Stimulated activated CD4-positive, alpha-beta T cell treated with anti-CD3 and anti-CD28 coated beads, Interleukin-1b, Interleukin-23, amount 100 ng/mL, for 48 hours (primary cell): ENCODE results near the gene MSMB.
"Not testable (repeated sequence)": the region's sequence is repeated elsewhere in the genome, so short reads cannot be mapped to it uniquely, and the experiment has no call there.

ENCODE experiments used
- DNase-seq: peaks from one replicate; pipeline ENCODE4 v3.0.0-alpha.2; 2020

MSMB gene

GRCh38 chr10:46004963-46005362 is 41.1 kb downstream of the MSMB start:
- no peak for DNase-seq

DNA sequence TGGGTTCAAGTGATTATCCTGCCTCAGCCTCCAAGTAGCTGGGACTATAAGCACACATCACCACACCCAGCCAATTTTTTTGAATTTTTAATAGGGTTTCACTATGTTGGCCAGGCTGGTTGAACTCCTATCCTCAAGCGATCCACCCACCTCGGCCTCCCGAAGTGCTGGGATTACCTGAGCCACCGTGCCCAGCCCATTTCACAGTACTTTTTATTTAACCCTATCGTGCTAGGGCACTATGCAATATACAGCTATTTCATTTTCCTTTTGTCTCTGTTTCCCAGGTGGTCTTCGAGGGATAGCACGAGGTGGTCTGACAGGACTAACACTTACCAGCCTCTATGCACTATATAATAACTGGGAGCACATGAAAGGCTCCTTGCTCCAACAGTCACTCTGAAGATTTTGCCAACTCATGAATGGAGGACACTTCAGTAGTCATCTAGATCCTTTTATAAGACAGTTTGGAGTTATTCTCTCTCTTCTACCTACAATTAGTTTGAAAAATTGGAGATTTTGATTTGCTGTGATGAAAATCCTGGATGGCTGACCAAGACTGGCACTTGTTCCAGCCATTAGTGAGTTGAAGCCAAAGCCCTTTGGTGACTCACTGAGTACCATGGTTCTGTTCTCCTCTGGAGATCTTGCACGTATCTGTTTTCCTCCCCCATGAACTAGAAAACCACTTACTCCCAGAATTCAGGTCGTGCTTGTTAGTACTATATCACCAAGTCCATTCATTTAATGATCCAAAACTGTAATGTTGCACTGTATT is 43.0 kb downstream of the MSMB start:
- no peak for DNase-seq

GRCh38 chr10:46002189-46002687 is 43.8 kb downstream of the MSMB start:
- not testable (repeated sequence) for DNase-seq

DNA sequence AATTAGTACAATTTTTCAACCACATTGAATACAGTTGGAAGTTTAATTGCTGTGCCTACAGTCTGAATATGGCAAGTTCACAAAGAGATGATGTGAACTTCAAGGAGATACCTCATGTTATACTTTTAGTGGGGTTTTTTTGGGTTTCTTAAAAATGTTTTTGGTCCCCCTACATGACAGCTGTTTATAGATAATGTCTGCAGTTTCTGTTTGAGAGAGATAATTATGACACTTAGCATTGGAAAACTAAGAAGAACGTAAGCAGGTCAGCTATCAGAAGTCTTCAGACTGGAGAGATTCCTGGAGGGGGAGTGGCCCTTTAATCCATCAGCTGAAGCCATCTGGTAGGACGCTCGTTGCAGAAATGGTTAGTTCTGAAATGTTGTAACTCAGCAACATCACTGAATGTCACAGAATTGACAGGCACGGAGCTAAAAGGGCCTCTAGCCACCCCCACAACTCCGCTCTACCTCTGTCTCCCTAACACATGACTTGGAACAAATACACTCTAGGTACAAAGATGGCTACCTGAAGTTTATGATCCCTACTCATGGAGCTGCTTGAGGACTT is 44.8 kb downstream of the MSMB start:
- no peak for DNase-seq

DNA sequence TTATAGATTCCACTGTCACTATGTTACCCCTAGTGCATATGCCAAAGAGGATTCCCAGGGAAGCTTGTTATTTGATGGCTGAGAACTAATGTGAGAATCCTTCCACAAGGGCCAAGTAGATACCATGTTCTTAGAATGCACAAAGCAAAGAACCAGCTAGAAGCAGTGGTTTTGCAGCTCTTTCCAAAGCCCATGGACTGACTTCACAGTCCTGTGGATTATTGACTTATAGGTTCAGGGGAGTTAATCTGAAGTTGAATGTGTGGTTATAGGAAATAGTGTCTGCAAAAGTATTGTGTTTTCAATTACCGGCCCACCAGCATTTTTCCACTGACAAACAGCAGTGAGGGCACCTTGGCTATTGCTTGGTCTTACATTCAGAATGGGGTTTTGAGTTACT is 45.5 kb downstream of the MSMB start:
- DNase-seq: no peak

DNA sequence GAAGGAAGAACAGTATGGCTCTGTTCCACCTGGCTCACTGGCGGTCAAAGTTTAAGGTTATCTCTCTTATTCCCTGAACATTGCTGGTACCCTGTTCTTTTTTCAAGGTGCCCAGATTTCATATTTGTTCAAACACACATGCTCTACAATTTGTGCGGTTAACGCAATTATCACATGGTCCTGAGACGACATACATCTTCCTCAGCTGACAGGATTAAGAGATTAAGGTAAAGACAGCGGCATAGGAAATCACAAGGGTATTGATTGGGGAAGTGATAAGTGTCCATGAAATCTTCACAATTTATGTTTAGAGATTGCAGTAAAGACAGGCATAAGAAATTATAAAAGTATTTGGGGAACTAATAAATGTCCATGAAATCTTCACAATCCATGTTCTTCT is 46.1 kb downstream of the MSMB start:
- DNase-seq: not testable (repeated sequence)

- DNase-seq: no peak
Measured at GRCh38 chr10:45997994-45998763, 47.9 kb downstream of the MSMB start.

DNA sequence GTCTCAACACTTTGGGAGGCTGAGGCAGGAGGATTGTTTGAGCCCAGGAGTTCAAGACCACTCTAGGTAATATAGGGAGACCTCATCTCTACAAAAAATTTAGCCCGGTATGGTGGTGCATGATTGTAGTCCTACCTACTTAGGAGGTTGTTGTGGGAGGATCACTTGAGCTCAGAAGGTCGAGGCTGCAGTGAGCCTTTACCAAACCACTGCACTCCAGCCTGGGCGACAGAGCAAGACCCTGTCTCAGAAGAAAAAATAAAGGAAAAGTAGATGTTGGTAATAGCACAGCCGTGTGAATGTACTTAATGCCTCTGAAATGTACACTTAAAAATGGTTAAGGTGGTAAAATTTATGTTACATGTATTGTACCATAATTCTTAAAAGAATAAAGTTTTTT is 48.5 kb downstream of the MSMB start:
- no peak for DNase-seq

GRCh38 chr10:45985590-45985989 is 60.5 kb downstream of the MSMB start:
- not testable (repeated sequence) for DNase-seq

GRCh38 chr10:45984473-45984872 is 61.6 kb downstream of the MSMB start:
- DNase-seq: not testable (repeated sequence)

- peak; percentile 10 for DNase-seq
Measured at GRCh38 chr10:45983538-45984186, 62.4 kb downstream of the MSMB start.
